ENCODE data around the gene ARHGAP1.

ARHGAP1 gene

DNA sequence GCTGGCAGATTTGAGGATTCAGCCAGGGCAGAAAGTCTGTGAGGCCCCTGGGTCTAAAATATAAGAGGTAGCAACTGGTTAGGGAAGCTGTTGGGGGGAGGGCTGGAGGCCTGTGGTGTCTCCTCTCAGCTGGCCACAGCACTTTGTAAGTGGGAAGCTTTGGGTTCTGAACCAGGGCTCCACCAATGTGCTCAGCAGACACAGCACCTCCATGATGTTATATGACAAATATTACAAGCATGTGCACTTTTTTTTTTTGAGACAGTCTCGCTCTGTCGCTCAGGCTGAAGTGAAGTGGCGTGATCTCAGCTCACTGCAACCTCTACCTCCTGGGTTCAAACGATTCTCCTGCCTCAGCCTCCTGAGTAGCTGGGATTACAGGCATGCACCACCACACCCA, 8.0 kb downstream of the ARHGAP1 start:
- DNase-seq: no peak

DNA sequence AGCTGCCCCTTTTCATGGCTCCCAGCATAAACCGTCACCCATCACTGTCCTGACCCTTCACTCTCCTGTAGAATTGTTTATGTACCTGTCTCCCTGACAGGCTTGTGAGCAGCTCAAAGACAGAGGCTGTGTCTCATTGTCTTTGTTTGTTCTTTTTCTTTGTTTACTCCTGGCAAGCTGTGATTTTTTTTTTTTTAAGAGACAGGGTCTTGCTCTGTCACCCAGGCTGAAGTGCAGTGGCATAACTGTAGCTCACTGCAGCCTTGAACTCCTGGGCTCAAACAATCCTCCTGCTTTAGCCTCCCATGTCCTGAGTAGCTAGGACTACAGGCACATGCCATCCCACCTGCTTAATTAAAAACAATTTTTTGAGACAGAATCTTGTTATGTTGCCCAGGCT, 9.7 kb downstream of the ARHGAP1 start:
- no peak for DNase-seq

- DNase-seq: no peak
Measured at GRCh38 chr11:46686886-46687795, 13.3 kb downstream of the ARHGAP1 start.

DNA sequence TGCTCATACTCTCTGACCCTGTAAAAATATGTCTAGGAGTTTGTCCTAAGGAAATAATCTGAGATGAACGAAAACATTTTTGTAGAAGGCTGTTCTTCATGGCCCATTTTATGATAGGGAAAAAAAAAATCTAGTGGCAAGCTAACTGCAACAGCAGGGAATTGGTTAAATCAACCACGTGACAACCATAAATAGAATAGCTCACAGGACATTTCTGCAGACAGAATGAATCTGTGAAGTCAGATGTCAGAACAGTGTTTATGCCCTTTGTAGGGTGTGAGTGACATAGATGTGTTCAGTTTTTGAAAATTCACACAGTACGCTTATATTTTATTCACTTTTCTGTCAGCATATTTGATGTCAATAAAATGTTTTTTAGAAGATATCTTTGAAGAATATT, 16.1 kb downstream of the ARHGAP1 start:
- DNase-seq: no peak

DNA sequence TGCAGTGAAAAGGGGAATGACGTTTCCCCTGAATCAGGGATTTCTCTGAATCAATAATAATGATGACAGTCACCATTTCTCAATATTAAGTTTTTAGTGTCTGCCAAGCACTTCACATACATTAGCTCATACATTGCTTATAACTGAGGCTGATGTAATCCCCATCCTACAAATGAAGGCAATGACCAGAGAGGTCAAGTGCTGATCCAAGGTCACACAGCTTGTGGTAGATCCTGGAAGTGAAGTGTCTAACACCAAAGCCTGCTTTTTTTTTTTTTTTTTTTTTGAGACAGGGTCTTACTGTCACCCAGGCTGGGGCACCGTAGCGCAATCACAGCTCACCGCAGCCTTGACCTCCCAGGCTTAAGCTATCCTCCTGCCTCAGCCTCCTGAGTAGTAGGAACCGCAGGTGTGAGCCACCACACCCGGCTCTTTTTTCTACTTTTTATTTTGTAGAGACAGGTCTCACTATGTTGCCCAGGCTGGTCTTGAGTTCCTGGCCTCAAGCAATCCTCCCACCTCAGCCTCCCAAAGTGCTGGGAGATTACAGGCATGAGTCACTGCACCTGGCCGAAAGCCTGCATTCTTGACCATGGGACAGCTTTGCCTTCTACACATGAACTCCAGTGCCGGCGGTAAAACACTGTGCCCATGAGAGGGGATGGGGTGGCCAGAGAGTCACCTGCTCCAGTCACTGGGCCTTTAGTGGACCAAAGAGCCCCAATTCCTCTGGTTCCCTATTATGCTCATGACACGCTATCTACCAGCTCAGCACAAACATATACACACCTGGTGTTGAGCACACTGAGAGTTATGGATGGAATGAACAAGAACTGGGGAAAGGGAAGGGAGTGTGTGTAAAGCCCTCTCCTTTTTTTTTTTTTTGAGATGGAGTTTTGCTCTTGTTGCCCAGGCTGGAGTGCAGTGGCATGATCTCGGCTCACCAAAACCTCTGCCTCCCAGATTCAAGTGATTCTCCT, 17.4 kb downstream of the ARHGAP1 start:
- no peak for DNase-seq

DNA sequence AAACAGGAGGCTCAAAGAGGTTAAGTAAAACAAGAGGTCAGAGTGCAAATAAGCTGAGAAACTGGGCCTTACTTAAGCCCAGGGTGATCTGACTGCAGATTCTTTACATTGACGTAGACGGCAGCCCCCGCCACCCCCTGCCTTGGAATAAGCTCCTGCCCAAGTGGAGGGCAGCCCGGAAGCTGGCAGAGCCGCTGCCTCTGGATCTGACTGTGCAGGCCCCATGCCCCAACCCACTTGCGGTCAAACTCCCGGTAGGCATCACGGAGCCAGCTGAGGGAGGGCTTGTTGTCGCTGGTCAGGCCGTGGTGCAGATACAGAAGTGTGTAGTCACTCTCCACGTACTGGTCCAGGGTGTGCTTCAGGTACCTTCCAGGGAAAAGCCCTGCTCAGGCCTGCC, 18.6 kb downstream of the ARHGAP1 start:
- no peak for DNase-seq

DNA sequence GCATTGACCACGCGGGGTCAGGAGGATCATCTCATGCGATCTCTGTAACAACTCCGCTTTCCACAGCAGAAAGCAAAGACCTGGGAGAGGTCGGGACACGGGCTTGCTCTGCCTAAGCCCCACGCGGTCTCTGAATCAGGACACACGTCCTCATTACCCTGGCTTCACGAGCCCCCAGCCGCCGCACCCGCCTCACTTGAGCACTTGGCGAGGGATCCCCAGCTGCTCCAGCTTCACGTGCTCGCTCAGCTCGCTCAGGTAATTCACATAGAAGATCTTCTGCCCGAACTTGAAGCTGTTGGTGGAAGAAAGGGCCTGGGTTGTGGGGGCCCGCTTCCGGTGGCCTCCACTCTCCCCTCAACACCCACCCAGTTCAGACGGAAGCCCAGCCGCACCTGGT, 19.6 kb downstream of the ARHGAP1 start:
- DNase-seq: no peak

DNA sequence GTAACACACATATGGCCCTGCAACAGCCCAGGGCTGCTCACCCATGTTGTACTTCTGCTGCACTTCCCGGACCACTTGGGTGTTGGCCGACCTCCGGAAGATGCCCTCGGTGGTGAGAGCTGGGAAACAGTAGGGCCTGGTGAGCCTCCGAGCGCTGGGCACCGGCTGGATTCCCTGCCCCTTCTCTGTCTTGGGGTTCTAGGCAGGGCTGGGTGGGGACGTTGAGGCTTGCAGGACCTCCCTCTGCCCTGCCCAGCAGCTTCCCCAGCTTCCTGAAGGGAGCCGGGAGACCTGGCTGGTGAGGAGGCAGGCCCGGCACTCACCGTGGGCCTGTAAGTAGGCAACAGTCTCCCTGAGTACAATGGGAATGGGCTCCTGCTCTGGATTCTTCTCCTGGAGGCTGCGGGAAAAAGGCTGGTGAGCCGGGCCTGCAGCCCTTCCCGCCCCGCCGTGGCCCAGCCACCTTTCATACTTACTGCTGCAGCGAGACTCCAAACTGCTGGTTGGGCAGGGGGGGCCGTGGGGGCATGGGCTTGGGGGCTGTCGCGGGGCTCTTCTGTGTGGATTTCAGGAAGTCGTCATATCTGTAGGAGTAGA, 20.2 kb downstream of the ARHGAP1 start:
- no peak for DNase-seq

DNA sequence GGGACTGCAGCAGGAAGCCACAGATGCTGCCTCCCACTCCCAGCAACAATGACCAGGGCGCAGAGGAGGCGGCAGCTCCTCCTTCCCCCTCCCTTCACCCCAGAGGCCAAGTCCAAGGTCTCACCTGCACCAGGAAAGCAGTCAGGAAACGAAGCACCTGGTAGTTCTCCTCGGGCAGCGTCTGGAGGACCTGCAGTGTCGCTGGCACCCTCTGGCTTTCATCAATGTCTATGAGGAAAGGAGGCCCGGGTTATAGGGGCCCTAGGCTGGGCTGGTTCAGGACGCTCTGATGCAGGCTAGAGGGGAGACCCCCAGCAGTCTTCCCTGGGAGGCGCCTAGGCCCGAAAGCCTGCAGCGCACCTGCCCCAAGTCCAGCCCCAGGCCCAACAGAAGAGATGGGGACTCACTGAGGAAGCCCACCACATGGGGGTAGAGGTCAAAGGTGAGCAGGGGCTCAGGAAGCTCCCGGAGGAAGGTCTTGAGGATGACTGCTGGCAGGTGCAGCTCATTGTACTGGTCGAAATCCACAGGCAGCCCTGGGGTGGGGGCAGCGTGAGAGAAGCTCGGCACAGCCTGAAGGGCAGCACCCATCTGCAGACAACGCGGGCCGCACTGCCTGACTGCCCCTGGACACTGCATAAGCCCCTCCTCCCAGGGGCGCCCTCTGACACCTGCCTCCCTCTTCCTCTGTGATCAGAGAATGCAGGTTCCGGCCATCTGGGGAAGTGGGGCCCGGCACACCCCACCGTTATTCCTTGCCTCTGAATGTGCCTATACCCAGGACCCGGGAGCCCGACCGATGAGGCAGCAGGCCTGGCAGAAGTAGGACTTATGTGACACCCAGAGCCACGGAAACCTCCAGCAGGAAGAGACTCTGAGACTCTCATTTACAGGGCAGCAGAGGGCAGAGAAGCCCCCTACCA, 20.9 kb downstream of the ARHGAP1 start:
- no peak for DNase-seq

DNA sequence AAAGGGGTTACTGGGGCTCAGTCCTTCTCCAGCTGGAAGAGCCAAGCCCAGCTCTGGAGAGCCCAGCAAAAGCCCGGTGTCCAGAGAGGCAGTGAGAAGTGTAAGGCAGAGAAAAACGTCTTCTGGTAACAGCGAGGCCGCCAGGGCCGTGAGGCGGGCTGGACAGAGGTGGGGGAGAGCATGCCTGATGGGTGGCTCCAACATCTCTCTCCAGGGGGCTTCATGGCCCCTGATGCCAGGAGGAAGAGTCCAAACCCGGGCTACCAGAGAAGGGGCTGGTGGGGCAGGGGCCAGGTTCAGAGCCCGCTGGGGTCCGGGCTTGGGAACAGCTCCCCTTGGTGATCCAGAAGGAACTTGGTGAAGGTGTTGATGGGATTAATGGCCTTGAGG, 21.7 kb downstream of the ARHGAP1 start:
- DNase-seq: no peak

GRCh38 chr11:46677991-46678740, 22.3 kb downstream of the ARHGAP1 start:
- no peak for DNase-seq

- no peak for DNase-seq
Measured at GRCh38 chr11:46677169-46677568, 23.2 kb downstream of the ARHGAP1 start.

GRCh38 chr11:46676436-46677158, 23.8 kb downstream of the ARHGAP1 start:
- DNase-seq: no peak

DNA sequence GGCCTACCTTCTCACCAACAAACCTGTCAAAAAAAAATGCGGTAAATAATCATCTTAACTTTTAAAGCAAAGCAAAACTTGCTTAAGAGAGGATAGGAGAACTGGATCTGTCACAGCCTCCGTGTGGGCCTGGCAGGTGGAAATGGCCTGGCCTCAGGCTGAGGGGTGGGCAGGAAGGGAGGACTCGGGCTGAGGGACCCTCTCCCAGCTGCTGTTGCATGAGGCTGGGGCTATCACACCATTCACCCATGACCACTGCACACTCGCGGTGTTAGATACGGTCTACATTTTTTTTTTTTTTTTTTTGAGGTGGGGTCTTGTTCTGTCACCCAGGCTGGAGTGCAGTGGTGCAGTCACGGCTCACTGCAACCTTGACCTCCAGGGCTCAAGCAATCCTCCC, 24.5 kb downstream of the ARHGAP1 start:
- DNase-seq: no peak

- DNase-seq: no peak
Measured at GRCh38 chr11:46675288-46675851, 25.0 kb downstream of the ARHGAP1 start.

DNA sequence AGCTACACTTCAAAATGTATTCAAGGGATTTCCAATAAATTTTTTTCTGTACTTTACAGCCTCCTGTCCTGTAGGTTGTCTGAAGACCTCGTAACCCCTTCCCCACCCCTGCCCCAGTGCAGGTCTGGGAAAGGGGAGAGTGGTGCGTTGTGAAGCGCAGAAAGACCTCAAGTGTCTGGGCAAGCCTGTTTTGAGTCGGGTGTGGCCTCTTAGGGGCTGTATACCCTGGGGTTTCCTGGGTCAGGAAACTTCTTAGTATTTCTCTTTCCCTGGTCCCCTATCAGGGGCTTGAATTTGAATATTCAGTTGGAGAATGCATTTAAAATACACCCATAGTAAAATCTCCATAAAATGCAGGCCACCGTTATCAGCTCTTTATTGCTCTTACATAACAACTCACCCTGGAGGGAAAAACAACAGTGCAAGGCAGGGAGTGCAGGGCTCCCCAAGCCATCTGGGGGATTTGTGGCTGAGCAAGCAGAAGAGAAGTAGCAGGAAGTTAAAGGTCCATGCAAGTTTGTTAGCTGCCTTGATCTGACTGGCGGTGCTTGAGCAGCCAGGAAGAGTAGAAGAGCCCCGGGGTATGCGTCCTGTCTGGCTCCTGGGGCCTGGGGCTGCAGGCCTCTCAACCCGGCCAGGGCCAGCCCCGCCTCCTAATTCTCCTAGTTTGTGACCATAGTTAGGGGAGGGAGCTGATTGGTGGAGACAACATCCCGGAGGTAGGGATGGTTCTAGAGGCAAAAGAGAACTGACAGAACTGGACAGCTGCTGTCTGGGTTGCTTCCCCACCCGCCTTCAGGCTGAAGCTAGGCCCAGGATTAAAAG, 25.7 kb downstream of the ARHGAP1 start:
- DNase-seq: no peak

- DNase-seq: no peak
Measured at GRCh38 chr11:46673713-46674462, 26.5 kb downstream of the ARHGAP1 start.

DNA sequence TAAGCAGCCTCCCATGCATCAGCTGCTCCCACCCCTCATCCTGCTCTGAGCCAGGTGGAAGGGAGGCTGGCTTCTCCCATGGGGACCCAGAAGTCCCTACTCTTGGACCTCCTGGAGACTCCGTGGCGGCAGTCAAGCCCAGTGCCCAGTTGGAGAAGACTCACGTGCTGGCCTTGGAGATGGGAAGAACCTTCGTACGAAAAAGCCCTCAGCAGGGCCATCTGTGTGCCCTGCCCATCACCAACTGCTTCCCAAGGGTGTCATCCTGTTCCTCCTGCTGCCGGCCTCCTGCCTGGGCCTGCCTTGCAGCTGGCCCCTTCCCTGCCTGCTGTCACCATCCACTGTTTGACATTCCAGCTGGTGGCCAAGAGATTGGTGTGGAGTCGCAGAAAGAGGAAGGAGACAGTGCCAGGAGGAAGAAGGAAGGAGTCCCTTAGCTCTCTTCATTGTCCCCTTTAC, 28.0 kb downstream of the ARHGAP1 start:
- DNase-seq: no peak

- DNase-seq: no peak
Measured at GRCh38 chr11:46671958-46672315, 28.5 kb downstream of the ARHGAP1 start.

All from activated CD8-positive, alpha-beta memory T cell treated with anti-CD3 and anti-CD28 coated beads, Interleukin-2, amount 50 U/mL, for 48 hours (primary cell).